GM19455 (cell line): Measurements from ENCODE around the gene NUBP1.

Experiments
- ATAC-seq: cut with Tn5 transposase; IDR thresholded peaks from one replicate; pipeline ENCODE4 v1.9.1; 2021; ENCODE audit not compliant: unreplicated experiment

NUBP1 gene

GRCh38 chr16:10799736-10800135 is 56.1 kb downstream of the NUBP1 start:
- no peak for ATAC-seq

GRCh38 chr16:10805334-10805733 is 61.7 kb downstream of the NUBP1 start:
- ATAC-seq = no peak

- no peak for ATAC-seq
Observed at GRCh38 chr16:10806698-10807097, 63.1 kb downstream of the NUBP1 start.

- ATAC-seq = no peak
Observed at GRCh38 chr16:10808218-10808617, 64.6 kb downstream of the NUBP1 start.

GRCh38 chr16:10808850-10809249 is 65.2 kb downstream of the NUBP1 start:
- no peak for ATAC-seq

- ATAC-seq = no peak
Observed at GRCh38 chr16:10809706-10810105, 66.1 kb downstream of the NUBP1 start.

- peak; percentile 78 for ATAC-seq
Observed at GRCh38 chr16:10812312-10813098, 68.9 kb downstream of the NUBP1 start.

- ATAC-seq = no peak
Observed at GRCh38 chr16:10813099-10813455, 69.4 kb downstream of the NUBP1 start.

- no peak for ATAC-seq
Observed at GRCh38 chr16:10817514-10817913, 73.9 kb downstream of the NUBP1 start.

- no peak for ATAC-seq
Observed at GRCh38 chr16:10817963-10818941, 74.6 kb downstream of the NUBP1 start, which contains the start of gene TVP23A. TSS of gene TVP23A (minus strand) at chr16:10818794. CDS start at chr16:10818493, 301 bp downstream.
